GM21515 (cell line): ENCODE data around the gene ZNF527.
"Not testable (repeated sequence)": the region's sequence is repeated elsewhere in the genome, so short reads cannot be mapped to it uniquely, and the experiment has no call there.

Source experiments
- ATAC-seq: cut with Tn5 transposase; IDR thresholded peaks from one replicate; pipeline ENCODE4 v1.9.1; 2021; ENCODE audit not compliant: unreplicated experiment

ZNF527 gene

GRCh38 chr19:37370880-37371661, at the start of gene ZNF527:
TSS of gene ZNF527 (plus strand) at chr19:37371099. CDS start at chr19:37374199, 3,100 bp downstream.
- peak; percentile 95 for ATAC-seq

- ATAC-seq: no peak
These were observed 41.2 kb upstream of the ZNF527 start for GRCh38 chr19:37329686-37330085.

- no peak for ATAC-seq
These were observed 38.1 kb upstream of the ZNF527 start for GRCh38 chr19:37332839-37333238.

GRCh38 chr19:37333457-37333856, 37.4 kb upstream of the ZNF527 start:
- no peak for ATAC-seq

- peak; percentile 92 for ATAC-seq
These were observed 36.5 kb upstream of the ZNF527 start for GRCh38 chr19:37334179-37335071.

- ATAC-seq: no peak
These were observed 28.1 kb upstream of the ZNF527 start for GRCh38 chr19:37342753-37343152.

GRCh38 chr19:37346091-37346490, 24.8 kb upstream of the ZNF527 start:
- no peak for ATAC-seq

GRCh38 chr19:37348060-37348459, 22.8 kb upstream of the ZNF527 start:
- ATAC-seq: no peak

- no peak for ATAC-seq
These were observed 16.9 kb upstream of the ZNF527 start for GRCh38 chr19:37353968-37354367.

- ATAC-seq: no peak
These were observed 15.0 kb upstream of the ZNF527 start for GRCh38 chr19:37355901-37356300.

- ATAC-seq: no peak
These were observed 8.9 kb upstream of the ZNF527 start for GRCh38 chr19:37361994-37362393.

GRCh38 chr19:37362733-37363132, 8.2 kb upstream of the ZNF527 start:
- no peak for ATAC-seq

GRCh38 chr19:37370386-37370879, 466 bp upstream of the ZNF527 start:
- ATAC-seq: peak; percentile 22

GRCh38 chr19:37389234-37389633, 18.3 kb downstream of the ZNF527 start:
- ATAC-seq: no peak

GRCh38 chr19:37391399-37391798, 20.5 kb downstream of the ZNF527 start:
- ATAC-seq: not testable (repeated sequence)

- ATAC-seq: no peak
These were observed 30.2 kb downstream of the ZNF527 start for GRCh38 chr19:37401078-37401477.

- ATAC-seq: no peak
These were observed 32.5 kb downstream of the ZNF527 start for GRCh38 chr19:37403403-37403802.

GRCh38 chr19:37406140-37406846, 35.4 kb downstream of the ZNF527 start:
- not testable (repeated sequence) for ATAC-seq

- no peak for ATAC-seq
These were observed 41.8 kb downstream of the ZNF527 start for GRCh38 chr19:37412700-37413099.

GRCh38 chr19:37413313-37414084, 42.6 kb downstream of the ZNF527 start:
- no peak for ATAC-seq
